CD4-positive, alpha-beta memory T cell (primary cell): ENCODE data around the gene DUOX1. TPM values are rescaled to one million over a fixed set of nuclear protein-coding genes. Genes with fewer than 3 reads are reported as not detected.

Source experiments
- CTCF ChIA-PET: fragments of 350-600 bp; sonication (Branson Sonifier 250); formaldehyde crosslinking; loops from one replicate; lab custom pipeline; 2021; ENCODE audit warnings: inconsistent platforms; ENCODE audit not compliant: partially characterized antibody; lab: Charles Lee
- POLR2A ChIA-PET: fragments of 350-600 bp; sonication (Branson Sonifier 250); formaldehyde crosslinking; loops from one replicate; lab custom pipeline; 2021; ENCODE audit not compliant: partially characterized antibody; lab: Charles Lee
- DNase-seq, 5 donors: peaks; one replicate each; pipeline versions ENCODE4 v3.0.0 to v3.0.0-alpha.2; 2020 to 2022; ENCODE audit warnings: mixed read lengths in 1 of 5
- H3K27ac ChIP-seq: one replicate; pipeline ENCODE4 v1.7.0; 2013; ENCODE audit warnings: low read depth, low read length
- H3K27me3 ChIP-seq: 2 replicates; pipeline ENCODE4 v1.7.0; 2013; ENCODE audit warnings: mild to moderate bottlenecking, low read length, moderate library complexity; ENCODE audit not compliant: insufficient read depth
- H3K36me3 ChIP-seq: 2 replicates; pipeline ENCODE4 v1.7.0; 2013; ENCODE audit warnings: mild to moderate bottlenecking, low read length, moderate library complexity; ENCODE audit not compliant: insufficient read depth
- H3K4me1 ChIP-seq: 2 replicates; pipeline ENCODE4 v1.7.0; 2013; ENCODE audit warnings: mild to moderate bottlenecking, low read length, moderate library complexity; ENCODE audit not compliant: insufficient read depth
- H3K4me3 ChIP-seq, 2 donors: one replicate each; pipeline ENCODE4 v1.7.0; 2013; ENCODE audit warnings: low read length in 2 of 2, mild to moderate bottlenecking in 1 of 2
- H3K9me3 ChIP-seq, 2 donors: one replicate each; pipeline ENCODE4 v1.7.0; 2013; ENCODE audit warnings: low read length in 2 of 2, control low read depth in 1 of 2; ENCODE audit not compliant: control insufficient read depth in 1 of 2
- H3K27ac Mint-ChIP-seq, 7 donors: one replicate each; pipeline ENCODE4 v1.8.0; 2020 to 2021; ENCODE audit warnings: mixed read lengths in 7 of 7, mild to moderate bottlenecking in 6 of 7, inconsistent platforms in 3 of 7, moderate library complexity in 3 of 7
- H3K27me3 Mint-ChIP-seq, 2 donors: one replicate each; pipeline ENCODE4 v1.8.0; 2020 to 2021; ENCODE audit warnings: mixed read lengths in 2 of 2
- H3K36me3 Mint-ChIP-seq, 2 donors: one replicate each; pipeline ENCODE4 v1.8.0; 2020 to 2021; ENCODE audit warnings: mixed read lengths in 2 of 2, inconsistent platforms in 1 of 2, mild to moderate bottlenecking in 1 of 2
- H3K4me1 Mint-ChIP-seq, 4 donors: one replicate each; pipeline ENCODE4 v1.8.0; 2020 to 2021; ENCODE audit warnings: mixed read lengths in 4 of 4, mild to moderate bottlenecking in 1 of 4
- H3K4me3 Mint-ChIP-seq, 8 donors: one replicate each; pipeline ENCODE4 v1.8.0; 2020 to 2021; ENCODE audit warnings: mixed read lengths in 8 of 8, mild to moderate bottlenecking in 7 of 8, moderate library complexity in 6 of 8, inconsistent platforms in 3 of 8
- H3K9me3 Mint-ChIP-seq, 8 donors: one replicate each; pipeline ENCODE4 v1.8.0; 2020 to 2021; ENCODE audit warnings: mixed read lengths in 8 of 8, mild to moderate bottlenecking in 5 of 8, inconsistent platforms in 3 of 8, moderate library complexity in 1 of 8
- intact Hi-C: fragments of 100-400 bp; cut with micrococcal nuclease; formaldehyde crosslinking; loops from one replicate; pipeline ENCODE4 v1.15.1; 2023
- polyA plus RNA-seq, 2 donors: library from polyadenylated mRNA; unstranded; fragments of 300-500 nt; fragmentation: Illumina TruSeq; gene quantifications; one replicate each; pipeline ENCODE4 v1.2.3, GENCODE V29; 2021
- total RNA-seq, 2 experiments: library from RNA; stranded (reverse); gene quantifications; one replicate each; pipeline ENCODE4 v1.2.3, GENCODE V29; 2021

The DUOX1 gene
- total and polyA plus RNA-seq, 4 experiments from 2014 or later, result 0.06 to 2.9 (median 0.19) TPM

DNA sequence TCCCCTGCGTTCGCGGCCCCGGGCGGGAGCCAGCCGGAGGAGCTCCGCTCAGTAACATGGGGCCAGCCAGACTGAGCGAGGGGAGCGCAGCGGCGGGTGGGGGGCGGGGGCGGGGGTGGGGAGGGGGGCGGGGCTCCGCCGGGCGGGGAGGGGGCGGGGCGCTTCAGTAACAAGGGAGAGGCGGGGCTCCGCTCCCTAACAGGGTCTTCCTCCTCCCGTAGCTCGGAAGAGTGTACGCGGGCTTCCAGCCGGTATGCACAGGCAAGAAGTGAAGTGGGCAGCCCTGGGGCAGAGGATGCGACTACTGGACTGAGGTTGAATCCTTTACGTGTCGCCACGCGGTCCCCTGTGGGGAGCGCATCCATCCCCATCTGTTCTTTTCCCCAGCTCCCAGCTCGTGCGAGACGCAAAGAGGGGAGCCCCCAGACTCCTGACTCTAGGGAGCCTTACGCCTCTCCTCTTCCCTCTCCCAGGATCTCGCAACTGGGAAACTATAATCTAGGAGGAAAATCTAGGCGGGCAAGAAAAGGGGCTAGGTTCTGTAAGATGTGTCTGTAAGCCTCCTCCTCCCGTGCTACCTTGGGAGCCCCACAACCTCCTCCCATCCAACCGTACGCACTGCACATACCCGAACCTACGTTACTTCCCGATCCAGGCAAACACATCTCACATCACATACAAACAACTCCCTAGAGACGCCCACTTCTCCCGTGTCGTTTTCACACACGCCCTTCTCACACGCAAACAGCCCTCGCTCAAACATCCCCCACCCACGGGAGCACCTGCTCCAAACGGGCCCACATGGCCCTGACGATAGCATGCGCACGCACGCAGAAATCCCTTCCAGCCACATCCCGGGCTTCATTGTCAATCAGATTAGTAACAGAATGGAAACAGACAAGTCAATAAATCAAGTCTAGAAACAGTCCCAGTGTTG, 58.4 kb downstream of the DUOX1 start, which contains the start of gene SHF:
TSS of gene SHF (minus strand) at position 73 of the 937 bp plus-strand sequence. CDS start at position 58, 15 bp downstream.
- Histone ChIP-seq H3K4me1 (peaks cover 7% of the 10 kb centered on the region), H3K27me3 (no peaks in the 10 kb centered on the region), H3K4me3 (peak within 1 kb of the TSS; percentile 67 to 90), H3K9me3 (no peaks in the 10 kb centered on the region), H3K27ac (peak within 1 kb of the TSS; percentile 66), H3K36me3 (no peaks in the 10 kb centered on the region)
- DNase-seq, result peak; percentile 49 to 78 (median 56)
- Mint-ChIP-seq H3K9me3 (no peaks in the 10 kb centered on the region), H3K36me3 (peaks cover 0 to 2% of the 10 kb centered on the region in 2 donors), H3K27me3 (no peaks in the 10 kb centered on the region), H3K27ac (peak within 1 kb of the TSS; percentile 77 to 95 (median 94)), H3K4me3 (peak within 1 kb of the TSS; percentile 86 to 97 (median 93)), H3K4me1 (peaks cover 9 to 23% (median 13%) of the 10 kb centered on the region in 4 donors)
- ChIA-PET POLR2A (interaction anchor here (0.6 to 15.6 kb wide), 4 partner anchors 12 to 970 kb away, joined by 3 to 201 read pairs (median 5); partner anchors contain the start of gene BLOC1S6), CTCF (interaction anchor here (1.1 to 5.6 kb wide), 8 partner anchors 8 to 90 kb away, joined by 3 to 30 read pairs (median 4); no protein-coding TSS in a partner anchor)
- intact Hi-C loops, result loop anchor here (1.0 to 5.0 kb wide), 3 partner anchors 10 to 71 kb away; no protein-coding TSS in a partner anchor

DNA sequence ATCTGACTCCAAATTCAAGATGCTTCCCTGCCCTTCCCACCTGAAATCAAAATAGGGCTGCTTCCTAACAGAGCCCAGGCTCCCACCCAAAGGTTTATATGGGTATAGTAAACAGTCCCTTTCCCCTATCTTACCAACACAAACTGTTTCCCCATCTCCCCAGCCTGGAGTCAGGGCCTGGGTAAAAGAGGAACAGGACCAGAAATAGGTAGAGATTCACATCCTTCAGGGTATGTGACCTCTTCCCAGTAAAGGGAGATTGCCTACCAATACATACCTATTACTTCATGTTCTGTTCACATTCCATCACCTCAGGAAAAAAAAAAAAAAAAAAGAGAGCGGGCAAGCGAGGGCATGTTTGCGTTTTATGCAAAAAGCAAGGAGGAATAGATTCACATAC, 67.7 kb downstream of the DUOX1 start:
- H3K27me3 ChIP-seq, result no peaks in the 10 kb centered on the region
- H3K4me3 ChIP-seq, result no peak overlapping the region

DNA sequence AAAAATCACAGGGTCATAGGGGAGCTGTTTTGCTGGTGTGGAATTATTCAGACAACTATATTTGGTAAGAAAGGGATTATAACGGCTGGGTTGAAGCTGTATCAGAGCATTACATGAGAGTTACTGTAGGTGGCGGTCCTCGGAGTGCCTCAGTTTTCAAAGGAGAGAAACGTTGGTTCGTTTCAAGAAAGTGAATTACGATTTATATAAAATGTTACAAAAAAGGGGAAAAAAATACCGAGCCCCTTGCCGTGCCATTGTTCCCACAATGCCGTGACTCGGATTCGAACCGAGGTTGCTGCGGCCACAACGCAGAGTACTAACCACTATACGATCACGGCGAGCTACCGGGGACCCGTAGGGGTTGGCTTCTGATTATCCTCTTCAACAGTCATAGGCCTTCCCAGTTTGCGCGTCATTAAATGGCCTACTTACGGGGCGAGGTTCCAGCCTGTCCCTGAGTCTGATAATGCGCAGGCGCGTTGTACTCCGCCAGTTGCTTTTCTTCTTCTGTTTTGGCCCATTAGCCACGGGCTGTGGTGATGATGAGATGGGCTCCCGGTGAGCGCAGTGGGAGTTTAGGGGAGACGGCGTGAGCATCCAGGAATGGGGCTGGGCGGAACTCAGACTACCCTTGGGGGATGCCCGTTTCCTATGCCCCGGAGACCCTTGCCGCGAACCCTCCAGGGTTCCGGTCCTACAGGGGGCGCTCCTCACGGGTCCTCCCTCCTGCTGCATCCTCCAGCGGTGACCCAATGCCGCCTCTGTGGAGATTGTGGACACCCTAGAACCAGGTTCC, 68.7 kb downstream of the DUOX1 start:
- Mint-ChIP-seq H3K9me3 (peaks cover 0 to 6% (median 0%) of the 10 kb centered on the region in 8 donors), H3K27ac (no peak overlapping the region), H3K27me3 (peaks cover 0 to 9% of the 10 kb centered on the region in 2 donors), H3K4me3 (no peak overlapping the region), H3K4me1 (peaks cover 0 to 19% (median 10%) of the 10 kb centered on the region in 4 donors), H3K36me3 (peaks cover 0 to 14% of the 10 kb centered on the region in 2 donors)
- POLR2A ChIA-PET, result interaction anchor here (0.8 to 7.0 kb wide), 15 partner anchors 10 to 1688 kb away, joined by 3 to 201 read pairs (median 5); partner anchors contain the start of genes BLOC1S6, SHF, SPG11 and SQOR
- Histone ChIP-seq H3K4me3 (peak overlapping the region; percentile 72 to 97), H3K27me3 (no peaks in the 10 kb centered on the region), H3K4me1 (peaks cover 18% of the 10 kb centered on the region), H3K27ac (peak overlapping the region; percentile 86), H3K36me3 (no peaks in the 10 kb centered on the region), H3K9me3 (no peaks in the 10 kb centered on the region)
- intact Hi-C loops, result loop anchor here (1.0 to 2.0 kb wide), 4 partner anchors 10 to 662 kb away; partner anchors contain the start of genes EIF3J and SLC30A4
- CTCF ChIA-PET, result interaction anchor here (0.7 to 2.6 kb wide), 17 partner anchors 9 to 439 kb away, joined by 3 to 19 read pairs (median 5); partner anchors contain the start of genes BLOC1S6 and SHF
- DNase-seq, result peak; percentile 97 to 98 (median 98)

More for the DNA sequence above, 67.7 kb downstream of the DUOX1 start:
- H3K27me3 Mint-ChIP-seq, result peaks cover 0 to 9% of the 10 kb centered on the region in 2 donors
- Histone ChIP-seq H3K27ac (no peak overlapping the region), H3K36me3 (no peaks in the 10 kb centered on the region), H3K4me1 (peaks cover 18% of the 10 kb centered on the region), H3K9me3 (no peaks in the 10 kb centered on the region)
- ChIA-PET POLR2A (interaction anchor here (0.8 to 7.0 kb wide), 8 partner anchors 14 to 1687 kb away, joined by 3 to 201 read pairs (median 24); partner anchors contain the start of gene SHF), CTCF (interaction anchor here (0.7 to 2.0 kb wide), 12 partner anchors 8 to 390 kb away, joined by 3 to 17 read pairs (median 6); partner anchors contain the start of genes BLOC1S6 and SHF)
- peaks cover 0 to 19% (median 10%) of the 10 kb centered on the region in 4 donors for H3K4me1 Mint-ChIP-seq
- H3K36me3 Mint-ChIP-seq, result peaks cover 0 to 14% of the 10 kb centered on the region in 2 donors
- H3K4me3 Mint-ChIP-seq, result peak overlapping the region in 4 of 8 donors; percentile 34 to 69 (median 56)
- intact Hi-C loops, result no loop called here
- H3K27ac Mint-ChIP-seq, result peak overlapping the region in 5 of 7 donors; percentile 24 to 63 (median 33)
- peaks cover 0 to 6% (median 0%) of the 10 kb centered on the region in 8 donors for H3K9me3 Mint-ChIP-seq
- no peak for DNase-seq

DNA sequence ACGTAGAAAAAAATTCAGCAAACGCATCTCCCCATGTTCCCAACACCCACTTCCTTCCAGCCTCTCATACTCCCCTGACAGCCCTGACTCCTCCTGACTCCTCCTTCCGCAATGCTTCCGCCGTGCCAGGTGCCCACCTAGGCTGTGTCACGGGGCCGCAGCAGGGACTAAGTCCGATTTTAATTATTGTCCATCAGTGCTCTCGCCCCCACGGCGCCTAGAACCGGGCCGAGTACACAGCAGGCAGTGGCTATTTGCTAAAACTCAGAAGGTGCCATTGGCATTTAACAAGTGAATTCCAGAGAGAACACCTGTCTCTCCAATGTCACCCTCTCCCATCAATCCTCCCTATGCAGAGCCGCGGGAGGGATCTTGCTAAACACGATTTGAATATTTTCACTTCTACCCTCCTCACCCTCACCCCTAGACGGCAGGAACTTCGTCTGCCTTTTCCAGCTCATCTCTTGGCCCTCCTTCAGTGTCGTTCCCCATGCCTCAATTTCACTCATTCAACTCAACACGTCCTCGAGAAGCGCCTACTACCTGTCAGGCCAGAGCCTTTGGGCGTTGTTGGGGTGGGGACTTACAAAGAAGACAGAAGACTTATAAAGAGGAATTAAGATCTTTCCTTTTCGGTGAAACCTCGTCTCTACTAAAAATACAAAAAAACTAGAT, 69.5 kb downstream of the DUOX1 start:
- H3K4me1 ChIP-seq, result peaks cover 18% of the 10 kb centered on the region
- H3K4me3 Mint-ChIP-seq, result no peak overlapping the region
- intact Hi-C loops, result loop anchor here (2.0 kb wide), 1 partner anchor 662 kb away; the partner anchor contains the start of gene EIF3J
- CTCF ChIA-PET, result interaction anchor here (1.1 to 2.6 kb wide), 8 partner anchors 9 to 203 kb away, joined by 3 to 19 read pairs (median 6); no protein-coding TSS in a partner anchor
- H3K27me3 Mint-ChIP-seq, result peaks cover 0 to 9% of the 10 kb centered on the region in 2 donors
- no peak overlapping the region for H3K27ac Mint-ChIP-seq
- POLR2A ChIA-PET, result interaction anchor here (0.7 to 7.0 kb wide), 11 partner anchors 10 to 911 kb away, joined by 3 to 201 read pairs (median 7); partner anchors contain the start of genes EIF3J, GOLM2, SHF and SQOR
- no peaks in the 10 kb centered on the region for H3K27me3 ChIP-seq
- H3K27ac ChIP-seq, result peak overlapping the region; percentile 86
- no peaks in the 10 kb centered on the region for H3K9me3 ChIP-seq
- H3K36me3 ChIP-seq, result no peaks in the 10 kb centered on the region
- peak; percentile 44 to 64 (median 50) for DNase-seq
- H3K36me3 Mint-ChIP-seq, result peaks cover 0 to 14% of the 10 kb centered on the region in 2 donors
- peak overlapping the region; percentile 72 to 97 for H3K4me3 ChIP-seq
- peaks cover 0 to 19% (median 10%) of the 10 kb centered on the region in 4 donors for H3K4me1 Mint-ChIP-seq
- peaks cover 0 to 8% (median 0%) of the 10 kb centered on the region in 8 donors for H3K9me3 Mint-ChIP-seq

DNA sequence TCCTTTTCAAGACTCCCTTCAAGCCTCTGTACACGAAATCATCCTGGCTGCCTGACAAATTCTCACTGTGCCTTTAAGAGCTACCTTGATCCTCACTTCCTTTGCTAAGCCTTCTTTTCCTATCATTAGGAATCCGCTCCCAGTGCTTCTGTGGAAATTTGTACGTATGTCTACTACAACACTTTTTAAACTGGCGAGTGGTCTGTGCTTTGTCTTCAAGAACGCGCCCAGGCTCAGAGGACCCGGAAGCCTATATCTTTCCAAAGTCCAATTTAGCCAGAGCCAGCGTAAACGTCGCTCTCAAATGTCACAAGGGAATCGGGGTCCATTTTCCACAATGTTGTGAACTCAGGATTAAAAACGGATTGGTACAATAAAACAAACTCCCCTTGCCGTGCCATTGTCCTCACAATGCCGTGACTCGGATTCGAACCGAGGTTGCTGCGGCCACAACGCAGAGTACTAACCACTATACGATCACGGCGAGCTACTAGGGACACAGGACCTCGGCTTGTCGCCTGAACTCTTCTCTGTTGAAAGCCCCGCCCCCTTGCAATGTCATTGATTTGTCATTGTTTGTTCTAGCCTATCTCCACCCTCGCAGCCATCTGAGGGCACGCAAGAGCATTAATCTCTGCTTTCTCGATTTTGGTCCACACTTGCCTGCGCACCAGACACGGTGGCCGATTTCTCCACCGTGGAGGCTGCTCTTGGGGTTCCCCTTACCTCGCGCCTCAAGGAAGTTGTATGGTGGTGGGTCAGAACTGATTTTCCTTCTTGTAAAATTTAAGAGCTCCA, 70.4 kb downstream of the DUOX1 start:
- Mint-ChIP-seq H3K36me3 (peaks cover 0 to 14% of the 10 kb centered on the region in 2 donors), H3K9me3 (peaks cover 0 to 8% (median 0%) of the 10 kb centered on the region in 8 donors), H3K4me1 (peaks cover 0 to 23% (median 12%) of the 10 kb centered on the region in 4 donors), H3K4me3 (no peak overlapping the region), H3K27ac (no peak overlapping the region), H3K27me3 (peaks cover 0 to 11% of the 10 kb centered on the region in 2 donors)
- no peaks in the 10 kb centered on the region for H3K9me3 ChIP-seq
- H3K36me3 ChIP-seq, result no peaks in the 10 kb centered on the region
- POLR2A ChIA-PET, result interaction anchor here (0.5 to 7.0 kb wide), 22 partner anchors 9 to 912 kb away, joined by 3 to 201 read pairs (median 5); partner anchors contain the start of genes B2M, BLOC1S6, EIF3J and GOLM2
- H3K4me1 ChIP-seq, result peaks cover 18% of the 10 kb centered on the region
- peak; percentile 97 to 98 (median 98) for DNase-seq
- peak overlapping the region; percentile 72 to 100 for H3K4me3 ChIP-seq
- intact Hi-C loops, result loop anchor here (1.0 to 2.0 kb wide), 6 partner anchors 79 to 911 kb away; partner anchors contain the start of genes BLOC1S6, GOLM2 and SQOR
- CTCF ChIA-PET, result interaction anchor here (0.9 to 2.6 kb wide), 13 partner anchors 10 to 202 kb away, joined by 3 to 19 read pairs (median 4); no protein-coding TSS in a partner anchor
- no peaks in the 10 kb centered on the region for H3K27me3 ChIP-seq
- H3K27ac ChIP-seq, result peak overlapping the region; percentile 86
